CD4-positive, alpha-beta T cell treated with Interleukin-15 for 1 hour (primary cell): ENCODE results near the gene CAMTA1.

Source experiments
- DNase-seq: peaks from one replicate; pipeline ENCODE4 v3.0.0-alpha.2; 2020

CAMTA1 gene

DNA sequence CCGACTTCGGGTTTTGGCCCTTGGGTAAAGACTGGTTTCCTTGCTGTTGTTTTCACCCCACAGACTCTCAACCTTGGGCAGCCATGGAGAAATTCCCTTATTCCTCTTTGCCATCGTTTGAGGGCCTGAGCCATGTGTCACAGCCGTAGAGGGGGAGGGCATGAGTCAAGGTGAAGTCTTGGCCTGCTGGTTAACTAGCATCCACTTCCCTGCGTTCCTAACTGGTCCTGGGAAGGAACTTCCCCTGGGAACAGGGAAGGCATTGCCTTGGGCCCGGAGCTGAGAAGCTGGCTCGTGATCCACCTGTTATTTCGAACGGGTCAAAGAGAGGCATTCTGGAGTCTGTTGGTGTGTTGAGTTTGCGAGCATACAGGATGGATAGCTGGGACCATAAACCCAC lies 464.9 kb downstream of the CAMTA1 start:
- DNase-seq = no peak

DNA sequence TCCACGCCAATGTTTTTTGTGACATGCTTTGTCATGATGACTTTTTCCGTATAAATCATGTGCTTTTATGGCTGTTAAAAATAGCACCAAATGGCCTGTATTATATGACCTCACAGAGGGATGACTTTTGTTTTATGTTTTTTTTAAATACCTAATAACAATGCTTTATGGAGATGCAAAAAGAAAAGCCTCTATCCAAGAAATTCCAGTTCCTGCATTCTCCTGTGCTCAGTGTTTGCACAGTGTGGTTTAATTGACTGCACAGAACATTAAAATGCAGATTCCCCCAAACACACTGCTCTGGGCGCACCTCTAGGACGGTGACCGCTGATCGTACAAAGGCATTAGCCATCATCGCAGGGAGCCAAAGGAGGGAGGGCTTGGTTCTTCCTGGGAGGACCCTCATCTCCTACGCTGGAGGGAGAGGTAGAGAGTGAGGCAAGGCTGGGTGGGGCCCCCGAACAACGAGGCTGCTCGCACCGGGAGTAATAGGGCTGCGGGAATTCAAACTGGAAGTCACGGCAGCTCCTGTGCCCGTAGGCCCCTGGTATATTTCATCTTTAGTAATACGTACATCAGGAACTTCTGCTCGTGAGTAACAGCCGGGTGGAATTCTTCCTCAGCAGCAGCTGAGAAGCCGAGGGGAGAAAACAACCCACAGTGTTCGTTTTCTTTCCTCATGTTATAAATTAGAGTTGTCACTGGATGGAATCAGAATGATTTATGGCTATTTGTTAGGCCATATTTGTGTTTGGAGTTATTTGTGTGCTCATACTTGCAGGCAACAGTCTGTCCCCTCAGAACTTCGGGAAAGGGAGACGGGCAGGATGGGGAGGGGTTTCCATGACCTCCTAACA lies 465.6 kb downstream of the CAMTA1 start:
- DNase-seq = no peak

DNA sequence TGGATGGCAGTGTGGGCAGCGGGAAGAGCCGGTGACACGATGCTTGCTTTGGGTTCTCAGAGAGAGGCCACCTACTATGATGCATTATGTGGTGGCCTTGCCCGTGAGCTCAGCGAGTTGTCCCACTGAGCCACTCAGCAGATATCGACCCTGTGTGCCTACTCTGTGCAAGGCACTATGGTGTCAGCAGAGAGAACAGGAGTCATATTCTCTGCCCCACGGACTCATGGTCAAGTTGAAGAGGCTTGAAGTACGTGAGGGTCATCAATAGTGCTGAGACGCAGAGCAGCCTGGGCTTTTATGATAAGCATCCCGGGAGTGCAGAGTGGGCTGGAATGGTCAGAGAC lies 466.2 kb downstream of the CAMTA1 start:
- no peak for DNase-seq

DNA sequence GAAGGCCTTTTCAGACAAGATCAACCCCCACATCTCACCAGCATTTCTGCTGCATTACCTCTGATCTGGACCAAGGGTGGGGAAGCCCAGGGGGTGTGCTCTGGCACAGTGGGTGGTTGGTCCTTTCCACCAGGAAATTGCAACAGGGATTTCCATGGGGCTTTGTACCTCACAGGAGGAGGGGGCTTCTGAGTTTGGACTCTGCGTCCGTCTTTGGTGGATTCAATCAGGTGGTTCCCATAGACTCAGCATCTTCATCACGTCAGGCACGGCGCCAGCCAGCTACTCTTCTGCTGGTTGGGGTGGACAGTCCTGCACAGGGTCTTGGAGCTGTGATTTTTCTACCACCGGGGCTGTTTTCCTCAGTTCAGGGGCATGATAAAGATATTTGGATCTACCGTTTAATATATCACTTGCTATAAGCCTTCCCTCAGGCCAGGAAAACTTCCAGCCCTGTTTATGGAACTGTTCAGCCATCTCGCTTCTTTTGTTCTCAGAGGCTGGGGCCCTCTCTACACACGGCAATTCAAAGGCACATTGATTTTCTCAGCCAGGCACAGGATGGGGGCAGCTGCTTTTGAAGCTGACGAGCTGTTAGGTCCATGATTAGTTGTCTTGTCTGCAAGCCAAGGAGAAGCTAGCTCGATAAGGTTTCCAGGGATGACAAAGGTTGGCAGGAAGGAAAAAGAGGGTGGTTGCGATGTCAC lies 467.3 kb downstream of the CAMTA1 start:
- DNase-seq = no peak

DNA sequence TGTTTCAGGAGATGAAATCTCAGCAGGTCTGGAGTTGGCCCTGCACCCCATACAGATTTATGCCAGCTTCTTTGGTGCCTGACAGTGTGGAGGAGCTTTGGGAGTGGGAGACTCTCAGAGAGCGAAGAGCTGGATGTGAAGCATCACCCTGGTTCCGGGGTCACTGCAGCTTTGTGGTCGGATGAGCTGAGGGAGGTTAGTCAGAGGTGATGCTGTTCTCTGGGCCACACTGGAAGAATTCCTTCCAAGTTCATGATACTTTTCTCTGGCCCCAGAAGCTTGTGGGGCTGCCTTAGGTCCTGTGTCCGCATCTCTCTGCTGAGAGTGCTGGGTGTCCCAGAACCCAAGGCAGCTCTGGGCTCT lies 467.8 kb downstream of the CAMTA1 start:
- DNase-seq = no peak

DNA sequence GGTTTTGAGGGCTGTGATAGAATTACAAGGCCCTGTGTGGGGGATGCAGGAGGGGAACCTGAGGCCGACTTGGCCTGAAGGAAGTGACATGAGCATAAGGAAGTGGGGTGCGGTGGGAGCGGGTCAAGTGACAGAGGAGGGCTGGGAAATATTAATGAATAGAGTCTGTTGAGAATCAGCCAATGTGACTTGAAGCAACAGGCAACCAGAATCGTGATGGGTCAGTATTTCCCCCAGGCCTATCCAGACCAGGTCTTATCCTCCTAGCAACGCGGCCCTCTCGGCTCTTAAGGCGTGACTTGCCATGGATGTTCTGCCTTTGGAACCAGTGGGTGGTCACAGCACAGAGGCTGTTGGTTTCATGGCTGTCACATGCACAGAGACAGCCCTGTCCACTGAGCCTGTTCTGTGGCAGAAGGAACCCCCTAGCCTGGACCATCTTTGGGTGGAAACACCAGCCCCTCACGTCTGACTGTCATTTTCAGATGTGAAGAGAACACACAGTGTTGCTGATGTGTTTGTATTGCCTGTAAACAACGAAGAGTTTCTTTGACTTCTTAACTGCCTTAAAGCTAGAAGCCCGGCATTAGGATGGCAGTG lies 468.8 kb downstream of the CAMTA1 start:
- DNase-seq = no peak

DNA sequence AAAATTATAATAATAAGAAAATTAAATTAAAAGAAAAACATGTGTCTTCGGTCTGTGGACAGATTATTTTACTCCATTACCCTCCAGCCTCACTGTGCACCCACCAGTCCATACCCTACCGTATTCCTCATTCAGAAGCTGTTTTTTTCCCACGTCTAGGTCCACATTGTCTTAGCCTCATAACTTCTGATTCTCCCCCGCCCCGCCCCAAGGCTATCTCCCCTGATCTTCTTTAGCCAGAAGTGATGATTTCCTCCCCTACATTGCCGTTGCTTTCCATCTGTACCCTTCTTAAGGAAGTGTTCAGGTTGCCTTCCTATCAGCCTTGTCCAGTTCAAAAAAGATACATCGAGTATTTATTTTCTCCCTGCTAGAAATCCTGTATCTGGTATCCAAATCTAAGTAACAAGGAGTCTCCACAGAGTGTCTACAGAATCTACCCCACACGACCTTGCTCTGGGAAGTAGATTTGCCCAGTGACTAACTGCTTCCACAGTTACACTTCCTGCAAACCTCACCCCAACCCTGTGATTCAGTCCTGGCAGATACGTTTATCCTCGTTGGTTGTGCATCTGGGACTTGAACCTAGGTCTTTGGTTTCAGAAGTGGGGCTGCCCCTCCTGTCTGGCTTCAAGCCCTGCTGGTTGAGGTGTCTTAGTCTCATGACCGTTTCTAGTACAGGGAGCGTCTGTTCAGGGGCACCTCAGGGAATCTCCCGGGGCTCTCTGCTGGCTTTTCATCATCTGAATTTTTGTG lies 470.2 kb downstream of the CAMTA1 start:
- no peak for DNase-seq

DNA sequence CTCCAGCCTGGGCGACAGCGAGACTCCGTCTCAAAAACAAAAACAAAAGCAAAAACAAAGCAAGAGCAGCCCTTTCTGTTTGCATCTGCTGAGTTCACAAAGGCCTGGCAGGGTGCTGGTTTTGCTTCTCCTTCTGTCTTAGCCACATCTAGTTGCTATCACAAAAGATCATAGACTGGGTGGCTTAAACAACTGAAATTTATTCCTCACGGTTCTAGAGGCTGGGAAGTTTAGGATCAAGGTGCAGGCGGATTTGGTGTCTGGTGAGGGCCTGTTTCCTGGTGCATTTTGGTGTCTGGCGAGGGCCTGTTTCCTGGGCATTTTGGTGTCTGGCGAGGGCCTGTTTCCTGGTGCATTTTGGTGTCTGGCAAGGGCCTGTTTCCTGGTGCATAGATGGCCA lies 471.3 kb downstream of the CAMTA1 start:
- DNase-seq = no peak

DNA sequence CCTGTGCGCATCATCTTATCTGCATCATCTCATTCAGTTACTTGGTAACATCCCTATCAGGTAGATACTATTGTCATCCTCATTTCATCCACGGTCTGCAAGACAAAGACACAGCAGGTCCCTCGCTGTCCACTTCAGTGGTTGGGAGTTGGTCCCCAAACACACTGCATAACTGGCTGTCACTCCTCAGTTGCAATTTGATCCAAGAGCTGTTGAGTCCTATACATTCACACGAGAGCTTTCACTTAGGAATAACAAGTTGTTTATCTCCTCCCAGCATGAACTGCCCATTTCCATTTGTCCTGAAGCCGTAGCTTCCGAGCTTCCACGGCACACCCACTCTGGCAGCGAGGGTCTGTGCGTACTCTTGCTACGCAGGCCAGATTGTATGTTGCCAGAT lies 472.0 kb downstream of the CAMTA1 start:
- no peak for DNase-seq

DNA sequence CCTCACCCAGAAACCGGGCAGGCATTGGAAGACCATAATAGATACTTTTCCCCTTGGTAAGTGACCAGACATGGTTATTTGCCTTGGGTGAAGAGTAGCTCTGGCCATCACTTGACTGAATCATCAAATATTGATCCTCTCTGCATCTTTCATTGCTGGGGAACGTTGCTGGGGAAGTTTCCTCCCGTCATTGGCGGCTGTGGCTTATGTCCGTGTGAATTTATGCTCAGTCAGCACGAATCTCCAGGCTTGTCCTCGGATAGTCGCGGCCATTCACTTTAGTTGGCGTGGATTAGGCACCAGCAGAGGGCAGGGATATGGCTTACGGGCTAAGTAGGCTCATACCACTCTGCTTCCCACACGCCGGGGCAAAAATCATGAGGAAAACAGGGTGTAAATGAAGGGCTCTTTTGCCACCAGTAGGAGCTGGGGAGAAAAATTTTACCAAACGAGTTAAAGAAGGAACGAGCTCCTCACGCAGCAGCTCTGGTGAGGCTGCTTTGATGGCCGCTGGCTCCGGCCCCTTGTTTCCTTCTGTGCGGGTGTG lies 473.4 kb downstream of the CAMTA1 start:
- DNase-seq = no peak

DNA sequence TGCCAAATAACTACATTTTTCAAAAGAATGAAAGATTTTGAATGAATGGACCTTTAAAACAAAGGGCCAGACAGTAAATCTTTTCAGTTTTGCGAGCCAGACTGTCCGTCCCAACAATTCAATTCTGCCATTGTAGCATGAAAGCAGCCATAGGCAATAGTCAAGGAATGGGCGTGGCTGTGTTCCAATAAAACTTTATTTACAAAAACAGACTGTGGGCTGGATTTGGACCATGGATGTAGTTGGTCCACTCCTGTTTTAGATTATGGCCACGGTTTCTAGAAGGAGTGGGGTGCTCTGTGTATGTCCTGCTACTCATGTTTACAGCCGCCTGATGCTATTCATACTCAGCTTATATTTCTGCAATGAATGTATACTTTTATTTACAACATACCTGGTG lies 474.7 kb downstream of the CAMTA1 start:
- DNase-seq = no peak

DNA sequence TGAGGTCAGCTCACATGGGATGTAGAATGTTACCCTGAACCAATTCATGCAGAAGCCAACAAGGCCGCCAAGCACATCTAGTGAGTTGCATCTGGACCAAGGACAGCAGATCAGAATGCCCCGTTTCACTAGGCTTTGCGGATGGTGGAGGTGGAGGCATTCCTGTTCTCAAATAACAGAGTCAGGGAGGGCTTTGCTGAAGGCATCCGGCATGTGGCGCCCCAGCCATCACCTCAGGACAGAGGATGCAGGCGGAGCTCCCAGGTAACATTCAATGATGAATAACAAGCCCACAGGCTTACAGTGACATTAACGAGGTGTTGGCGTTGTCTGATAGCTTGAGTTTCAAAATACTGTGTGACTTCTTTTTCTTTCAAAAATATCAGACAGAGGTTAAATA lies 476.2 kb downstream of the CAMTA1 start:
- no peak for DNase-seq

DNA sequence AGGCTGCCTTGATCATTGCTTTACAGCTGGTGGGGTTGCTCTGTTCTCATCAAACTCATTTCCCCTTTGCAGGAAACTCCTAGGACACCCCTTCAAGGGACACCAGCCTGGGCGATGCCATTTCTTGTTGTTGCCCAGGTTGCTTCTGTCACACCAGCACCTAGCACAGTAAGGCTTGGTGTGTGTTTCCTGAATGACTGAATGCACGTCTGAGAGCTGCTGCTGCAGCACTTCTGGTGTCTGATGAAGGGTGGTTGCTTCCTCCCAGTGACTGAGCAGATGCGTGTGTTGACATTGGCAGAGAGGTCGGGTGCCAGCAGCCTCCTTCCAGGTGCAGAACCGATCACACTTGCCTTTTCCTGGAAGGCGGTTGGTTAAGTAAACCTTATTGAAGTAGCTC lies 477.4 kb downstream of the CAMTA1 start:
- no peak for DNase-seq

DNA sequence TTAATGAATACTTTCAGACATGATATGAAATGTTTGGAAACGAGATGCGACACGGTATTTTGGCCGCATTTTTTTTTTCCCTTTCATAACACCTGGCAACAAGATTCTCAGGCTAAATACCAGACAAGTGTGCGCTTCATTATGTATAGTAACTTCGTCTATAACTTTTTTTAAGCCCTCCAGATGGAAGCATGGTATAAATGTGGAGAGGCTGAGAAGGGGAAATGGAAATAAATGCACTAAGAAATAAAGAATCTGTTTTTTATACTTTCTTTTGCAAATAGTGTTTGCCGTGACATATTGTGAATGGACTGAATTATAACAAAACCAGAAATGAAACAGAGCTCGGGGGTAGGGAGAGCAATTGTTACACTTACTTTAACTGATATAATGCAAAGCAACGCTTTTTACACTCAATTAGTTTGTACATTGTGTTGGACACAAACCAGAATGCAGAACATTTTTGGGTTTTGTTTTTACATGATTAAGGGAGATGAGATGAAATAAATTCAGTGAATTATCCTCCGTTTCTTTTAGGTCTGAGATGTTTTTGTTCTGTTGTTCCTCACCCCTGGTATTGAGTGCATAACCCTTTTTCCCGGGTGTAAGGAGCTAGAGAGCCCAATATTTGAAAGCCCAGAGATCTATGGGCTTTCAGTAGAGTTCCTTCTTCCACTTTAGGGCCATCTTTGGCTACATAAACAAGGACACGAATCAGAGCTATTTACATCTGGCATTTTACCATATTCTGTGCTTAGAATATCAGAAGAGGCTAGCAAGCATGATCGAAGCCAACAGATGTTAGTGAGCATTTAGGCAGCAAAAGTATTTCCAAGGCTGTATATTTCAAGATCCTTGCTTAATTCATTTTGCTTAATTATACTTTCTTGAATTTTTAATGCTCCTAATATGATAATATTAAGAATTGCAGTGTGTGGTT lies 478.0 kb downstream of the CAMTA1 start:
- no peak for DNase-seq

DNA sequence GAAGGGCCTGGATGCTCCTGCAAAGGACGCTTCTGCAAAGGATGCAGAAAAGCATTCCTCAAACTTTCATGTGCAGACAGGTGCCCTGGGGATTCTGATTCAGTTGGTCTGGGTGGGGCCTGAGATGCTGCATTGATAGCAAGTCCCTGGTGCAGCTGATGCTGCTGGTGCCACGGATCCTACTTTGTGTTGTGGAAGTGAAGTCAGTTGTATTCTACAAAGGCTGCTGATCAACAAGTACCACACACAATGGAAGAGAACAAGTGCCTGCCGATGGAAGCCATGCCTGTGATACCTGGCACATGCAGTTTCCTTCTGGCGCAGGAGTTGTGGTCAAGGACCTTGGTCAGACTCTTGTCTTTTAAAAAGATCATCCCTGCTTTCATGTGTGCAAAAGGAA lies 478.8 kb downstream of the CAMTA1 start:
- no peak for DNase-seq

DNA sequence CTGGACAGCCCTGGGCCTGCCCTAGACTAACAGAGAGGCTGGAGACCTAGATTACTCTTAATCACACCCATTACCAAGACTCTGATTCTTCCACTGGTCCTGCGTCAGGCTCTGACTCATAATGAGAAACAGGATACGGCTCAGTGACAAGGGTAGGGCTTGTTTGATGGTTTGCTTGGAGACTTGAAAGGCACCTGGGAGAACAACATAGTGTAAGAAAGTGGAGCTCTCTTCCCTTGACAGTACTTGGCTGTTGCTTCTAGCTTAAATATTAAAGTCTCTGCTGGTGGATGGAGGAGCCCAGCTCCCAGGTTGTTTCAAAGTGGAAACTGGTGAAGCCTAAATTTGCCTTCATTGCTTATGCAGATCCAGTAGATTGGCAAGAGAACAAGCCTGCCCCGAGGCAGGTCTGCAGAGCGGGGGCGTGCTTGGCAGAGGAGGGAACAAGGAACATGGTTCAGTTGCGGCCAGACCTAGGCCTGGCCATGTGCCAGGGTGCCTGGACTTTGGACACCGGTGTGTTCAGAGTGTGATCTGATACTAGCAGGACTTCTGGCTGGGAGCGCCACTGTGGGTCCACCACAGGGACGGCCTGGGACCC lies 480.6 kb downstream of the CAMTA1 start:
- DNase-seq = no peak

DNA sequence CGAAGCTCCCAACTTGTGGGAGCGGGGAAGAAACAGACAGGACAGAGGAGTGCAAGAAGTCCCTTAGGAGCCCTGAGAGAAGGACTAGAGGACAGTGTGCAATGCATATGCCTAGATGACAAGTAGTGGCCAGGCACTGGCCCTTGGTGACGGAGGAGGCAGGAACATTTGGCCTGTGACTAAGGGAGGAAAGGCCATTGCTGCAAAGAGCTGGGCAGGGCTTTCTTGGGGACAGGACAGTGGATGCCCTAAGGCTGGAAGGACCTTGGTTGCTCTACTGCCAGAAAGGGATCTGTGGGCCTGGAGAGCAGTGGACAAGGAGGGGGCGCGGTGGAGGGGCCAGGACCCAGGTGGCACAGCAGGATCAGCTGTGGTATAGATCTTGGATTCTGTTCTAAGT lies 481.3 kb downstream of the CAMTA1 start:
- no peak for DNase-seq

DNA sequence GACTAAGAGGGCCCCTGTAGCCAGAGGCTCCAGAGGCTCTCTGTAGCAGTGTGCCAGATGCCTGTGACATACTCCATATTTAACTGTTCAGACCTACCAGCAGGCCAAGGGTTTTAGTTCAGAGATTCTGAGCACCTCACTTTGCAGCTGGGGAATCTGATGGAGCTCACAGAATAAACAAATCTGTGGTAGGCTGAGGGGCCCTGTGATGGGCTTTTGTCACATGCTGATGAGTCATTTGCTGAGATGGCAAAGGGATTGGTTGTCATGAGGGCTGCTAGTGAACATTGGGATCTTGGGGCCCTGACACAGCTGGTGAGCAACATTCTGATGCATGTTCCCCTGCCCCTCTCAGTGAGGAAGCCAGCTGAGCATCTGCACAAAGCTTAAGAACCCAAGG lies 482.2 kb downstream of the CAMTA1 start:
- DNase-seq = no peak

DNA sequence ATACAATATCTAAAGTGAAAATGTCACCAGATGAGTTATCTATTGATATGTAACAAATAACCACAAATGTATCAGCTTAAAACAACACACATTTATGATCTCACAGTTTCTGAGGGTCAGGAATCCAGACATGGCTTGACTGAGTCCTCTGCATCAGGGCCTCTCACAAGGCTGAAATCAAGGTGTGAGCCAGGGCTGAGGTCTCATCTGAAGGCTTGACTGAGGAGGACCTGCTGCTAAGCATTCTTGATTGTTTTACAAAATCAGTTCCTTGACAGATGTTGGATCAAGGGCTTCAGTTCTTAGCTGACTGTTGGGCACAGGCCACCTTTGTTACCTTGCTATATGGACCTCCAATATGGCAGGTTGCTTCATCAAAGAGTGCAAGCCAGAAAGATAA lies 483.7 kb downstream of the CAMTA1 start:
- DNase-seq = no peak

DNA sequence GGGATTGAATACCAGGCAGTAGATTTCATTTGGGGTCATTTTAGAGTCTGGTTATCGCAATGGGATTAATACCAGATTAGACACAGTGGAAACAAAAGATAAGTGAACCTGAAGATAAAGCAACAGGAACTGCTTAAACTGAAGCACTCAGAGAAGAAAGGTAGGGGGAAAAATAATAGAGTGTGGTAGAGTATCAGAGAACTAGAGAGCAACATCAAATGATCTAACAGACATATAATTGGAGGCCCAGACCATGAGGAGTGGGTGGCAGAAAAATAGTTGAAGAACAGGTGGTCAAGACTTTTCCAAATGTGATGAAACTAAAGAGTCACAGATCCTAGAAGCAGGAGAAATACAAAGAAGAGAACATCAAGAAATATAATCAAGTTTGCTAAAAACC lies 484.3 kb downstream of the CAMTA1 start:
- DNase-seq = no peak

DNA sequence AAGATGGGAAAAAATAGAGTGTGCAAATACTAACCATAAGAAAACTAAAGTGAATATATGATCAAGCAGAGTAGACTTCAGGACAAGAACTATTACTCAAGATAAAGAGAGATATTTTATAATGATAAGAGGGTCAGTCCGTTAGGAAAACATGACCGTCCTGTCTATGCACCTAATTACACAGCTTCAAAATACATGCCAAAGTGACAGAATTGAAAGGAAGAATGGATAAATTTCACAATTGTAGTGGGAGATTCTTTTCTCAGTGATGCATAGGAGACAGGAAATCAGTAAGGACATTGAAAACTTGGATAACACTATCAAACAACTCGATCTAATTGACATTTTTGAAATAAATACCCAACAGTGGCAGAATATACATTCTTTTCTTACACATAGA lies 489.0 kb downstream of the CAMTA1 start:
- DNase-seq = no peak

DNA sequence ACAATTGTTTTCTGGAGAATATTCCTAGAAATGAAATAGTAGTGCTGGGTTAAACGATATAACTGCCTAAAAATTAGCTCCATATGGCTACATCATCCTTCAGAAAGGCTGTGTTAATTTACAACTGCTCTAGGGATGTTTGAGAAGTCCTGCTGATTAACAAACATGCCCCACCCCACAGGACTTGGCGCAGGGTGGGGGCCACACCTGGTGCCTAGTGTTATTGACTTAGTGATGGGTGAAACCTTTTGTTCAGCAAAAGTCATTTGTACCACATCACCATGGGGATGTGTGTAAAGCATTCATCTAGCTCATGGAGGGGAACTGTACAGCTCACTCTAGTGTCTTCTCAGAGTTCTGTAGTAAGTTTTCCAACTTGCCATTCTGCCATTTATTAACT lies 492.8 kb downstream of the CAMTA1 start:
- DNase-seq = no peak
